HG02840 (cell line): Measurements from ENCODE around the gene TRAIP.

ENCODE experiments used
- ATAC-seq: cut with Tn5 transposase; IDR thresholded peaks from one replicate; pipeline ENCODE4 v1.9.1; 2021; ENCODE audit warnings: mild to moderate bottlenecking, moderate library complexity, moderate number of reproducible peaks; ENCODE audit not compliant: unreplicated experiment, low FRiP score

Gene TRAIP

DNA sequence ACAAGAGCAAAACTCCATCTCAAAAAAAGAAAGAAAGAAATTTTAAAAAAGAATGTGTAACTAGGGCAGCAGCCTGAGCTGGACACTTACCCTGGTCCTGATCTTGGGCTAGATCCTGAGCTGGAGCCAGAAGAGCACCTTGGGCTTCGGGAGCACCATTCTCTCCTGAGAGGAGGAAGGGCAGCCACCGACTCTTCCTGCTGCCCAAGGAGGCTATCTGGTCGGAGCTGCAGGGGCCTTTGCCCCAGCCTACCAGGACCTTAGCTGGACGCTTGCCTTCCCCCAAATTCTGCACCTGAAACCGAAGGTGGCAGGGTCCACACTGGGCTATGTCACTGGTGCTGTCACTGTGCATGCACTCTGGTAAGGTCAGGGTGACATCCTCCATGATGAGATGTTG lies 20.2 kb upstream of the TRAIP start:
- no peak for ATAC-seq

DNA sequence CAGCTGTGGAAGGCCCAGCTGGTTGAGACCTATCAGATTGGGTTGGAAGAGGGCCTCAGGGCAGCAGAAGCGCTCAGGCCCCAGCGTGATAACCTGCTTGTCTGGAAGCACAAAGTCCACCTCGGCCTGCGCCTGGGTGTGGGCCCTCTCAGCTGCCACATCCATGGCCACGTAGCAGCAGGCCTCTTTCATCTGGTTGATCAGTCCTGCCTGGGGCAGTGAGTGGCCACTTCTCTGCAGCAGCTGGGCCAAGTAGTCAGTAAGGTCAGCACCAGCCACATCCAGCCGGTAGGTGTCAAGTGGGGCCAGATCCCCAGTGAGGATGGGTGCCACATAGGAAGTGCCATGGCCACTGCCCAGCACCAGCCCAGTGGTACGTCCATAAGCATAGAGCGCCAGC lies 17.3 kb upstream of the TRAIP start:
- no peak for ATAC-seq

DNA sequence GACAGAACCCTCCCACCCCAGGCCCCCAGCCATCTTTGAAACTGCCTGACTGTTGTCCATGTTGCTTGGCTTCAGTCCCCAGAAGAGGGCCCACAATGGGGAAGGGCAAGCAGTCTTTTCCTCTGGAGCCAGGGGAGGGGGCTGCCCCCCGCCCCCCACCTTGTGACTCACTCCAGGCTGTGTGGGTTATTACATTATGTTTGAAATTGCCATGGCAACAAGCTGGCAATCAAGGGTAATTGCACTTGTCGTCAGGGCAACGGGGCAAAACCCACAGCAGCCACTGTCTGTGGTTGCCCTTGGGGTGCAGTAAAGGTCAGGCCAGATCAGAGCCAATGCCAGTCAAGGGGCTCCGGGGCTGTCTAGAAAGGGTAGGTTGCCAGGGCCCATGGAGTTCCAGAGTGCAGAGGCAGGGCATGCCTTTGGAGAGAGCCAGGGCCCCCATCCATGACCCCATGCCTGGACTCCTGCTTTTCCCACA lies 16.5 kb upstream of the TRAIP start:
- no peak for ATAC-seq

DNA sequence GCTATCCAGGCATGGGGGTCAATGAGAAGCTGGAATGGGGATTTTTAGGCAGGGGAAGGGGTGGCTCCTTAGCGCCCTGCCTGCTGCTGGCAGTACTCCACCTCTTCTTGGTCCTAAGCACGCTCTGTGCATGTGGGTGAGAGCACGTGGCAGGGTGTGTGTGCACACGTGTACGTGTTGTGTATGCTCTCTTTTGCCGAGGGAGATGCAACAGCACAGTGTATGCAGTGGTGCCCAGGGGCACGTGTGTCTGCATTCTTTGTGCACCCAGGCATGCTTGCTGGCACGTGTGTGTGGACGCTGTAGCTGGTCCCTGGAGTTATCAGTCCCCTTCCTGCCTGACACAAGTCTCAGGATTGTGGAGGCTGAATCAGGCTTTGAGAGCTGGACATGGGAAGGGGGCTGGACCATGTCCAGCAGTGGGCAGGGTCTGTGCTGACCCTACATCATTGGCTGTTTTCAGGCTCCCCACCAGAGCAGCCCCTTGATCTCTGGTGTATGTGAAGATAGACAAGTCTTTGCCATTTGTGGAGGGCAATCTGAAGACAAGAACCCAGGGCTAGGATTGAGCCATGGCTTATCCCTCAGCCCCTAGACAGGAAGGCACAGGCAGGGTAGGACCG lies 15.3 kb upstream of the TRAIP start:
- ATAC-seq: no peak

DNA sequence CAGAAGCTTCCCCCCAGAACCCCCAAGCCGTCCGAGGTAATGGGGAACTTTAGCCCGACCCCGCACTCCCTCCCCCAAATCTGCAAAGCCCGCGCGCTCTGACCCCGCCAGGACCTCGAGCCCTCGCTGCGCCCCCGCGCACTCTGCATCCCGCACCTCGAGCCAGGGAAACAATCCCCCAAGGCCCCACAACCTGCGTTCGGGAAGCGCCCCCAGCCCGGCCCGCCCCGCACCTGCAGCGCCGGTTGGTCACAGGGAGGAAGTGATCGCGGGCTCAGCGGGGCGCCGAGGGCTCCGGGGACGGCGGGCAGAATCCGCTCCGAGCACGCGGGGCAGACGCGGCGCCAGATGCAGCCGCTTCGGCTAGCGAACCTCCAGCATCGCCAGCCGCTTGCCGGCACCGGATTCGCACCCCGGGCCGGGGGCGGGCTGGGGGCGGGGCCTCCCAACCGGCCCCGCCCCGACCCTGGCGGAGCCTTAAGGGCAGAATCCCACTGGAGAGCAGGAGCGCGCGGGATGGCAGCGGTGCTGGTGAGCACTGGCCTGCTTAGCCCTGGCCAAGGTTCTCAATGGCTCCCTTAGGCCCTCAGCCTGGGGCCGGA lies 13.3 kb upstream of the TRAIP start, which contains the start of gene CAMKV:
CAMKV (minus strand) TSS at position 382 of the 602 bp plus-strand sequence. CDS start 7,518 bp downstream, outside the sequence.
- ATAC-seq: no peak

DNA sequence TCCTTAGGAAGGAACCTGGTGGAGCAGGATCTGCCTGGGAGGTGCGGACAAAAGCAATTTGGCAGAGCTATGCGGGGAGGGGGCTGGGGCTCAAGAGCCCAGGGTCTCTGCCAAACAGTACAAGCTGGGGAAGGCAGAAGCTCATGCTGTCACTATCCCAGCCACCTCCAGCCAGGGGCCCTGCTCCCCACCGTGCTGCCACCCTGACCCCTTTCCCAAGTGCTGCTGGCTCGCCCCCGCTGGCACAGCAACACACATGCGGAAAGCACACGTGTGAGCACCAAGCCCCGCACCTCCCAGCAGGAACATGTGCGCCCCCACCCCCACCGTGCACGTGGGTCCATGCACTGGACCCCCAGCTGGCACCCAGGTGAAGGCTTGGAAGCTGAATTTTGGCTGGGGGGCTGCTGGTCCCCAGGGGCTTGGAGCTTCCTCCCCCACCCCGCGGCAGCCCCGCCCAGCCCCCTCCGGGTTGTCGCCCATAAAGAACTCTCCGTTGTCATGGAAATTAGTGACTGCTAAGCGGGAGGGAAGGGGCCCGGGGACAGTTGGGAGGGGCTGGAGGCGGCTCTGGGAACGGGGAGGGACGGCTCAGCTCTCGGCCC lies 12.6 kb upstream of the TRAIP start:
- no peak for ATAC-seq

DNA sequence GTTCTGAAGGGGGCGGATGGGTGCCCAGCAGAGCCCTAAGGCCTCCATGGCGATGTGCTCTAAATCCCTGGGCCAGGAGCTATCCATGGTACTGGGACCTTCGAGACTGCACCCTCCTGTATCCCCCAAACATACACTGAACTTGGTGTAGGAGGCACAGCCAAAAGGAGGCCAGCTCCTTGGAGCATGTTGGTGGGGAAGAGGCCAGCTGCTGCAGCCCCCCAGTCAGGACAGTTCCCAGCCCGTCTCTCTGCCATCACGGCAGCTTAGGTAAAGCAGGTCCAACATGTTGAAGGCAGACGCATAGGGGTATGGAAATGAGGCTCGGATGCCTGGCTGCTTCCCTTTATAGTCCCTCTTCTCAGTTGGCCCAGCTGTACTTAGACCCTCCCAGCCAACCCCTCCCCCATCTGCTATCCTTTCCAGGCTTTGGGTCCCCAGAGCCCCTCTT lies 11.5 kb upstream of the TRAIP start:
- no peak for ATAC-seq

DNA sequence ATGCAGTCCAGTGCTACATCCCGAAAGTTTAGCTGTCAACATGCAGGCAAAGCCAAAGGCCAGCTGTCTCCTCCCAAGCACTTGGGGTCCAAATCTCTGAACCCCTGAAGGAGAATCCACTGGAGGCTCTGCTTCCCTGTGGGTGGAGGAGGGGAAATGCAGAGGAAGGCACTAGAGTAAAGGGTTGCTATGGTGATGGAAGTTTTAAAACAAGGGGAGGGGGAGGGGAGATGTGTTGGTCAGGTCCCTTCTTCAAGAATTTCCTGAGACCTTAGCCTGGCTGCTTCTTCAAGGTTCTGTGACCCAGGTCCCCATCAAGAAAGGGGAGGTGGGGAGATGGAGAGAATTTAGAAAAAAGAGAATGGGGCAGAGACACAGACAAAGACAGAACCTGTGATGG lies 11.0 kb upstream of the TRAIP start:
- no peak for ATAC-seq

DNA sequence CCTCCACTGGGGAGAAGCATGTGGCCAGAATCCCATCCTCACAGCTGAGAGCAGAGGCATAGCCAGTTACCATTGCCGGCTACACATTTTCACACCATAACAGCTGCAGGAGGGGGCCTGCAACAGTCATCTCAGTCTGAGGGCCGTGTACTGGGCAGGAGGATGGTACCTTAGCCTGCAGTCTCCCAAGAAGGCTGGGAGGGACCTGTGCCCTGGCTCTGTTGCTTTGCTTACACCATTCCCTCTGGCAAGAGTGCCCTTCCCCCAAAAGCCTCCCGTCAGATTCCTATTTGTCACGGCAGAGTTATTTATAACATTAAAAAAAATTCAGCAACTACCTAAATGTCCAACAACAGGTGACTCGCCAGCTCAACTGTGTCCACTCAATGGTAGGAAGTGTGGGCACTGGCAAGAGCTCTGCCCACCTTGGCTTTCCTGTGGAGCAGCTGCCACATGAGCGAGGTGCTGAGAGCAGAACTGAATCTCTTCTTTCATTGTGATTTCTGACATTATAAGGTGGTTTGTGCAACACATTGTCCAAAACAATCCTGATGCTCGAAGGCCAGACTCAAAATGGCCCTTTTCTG lies 8.9 kb upstream of the TRAIP start:
- no peak for ATAC-seq

DNA sequence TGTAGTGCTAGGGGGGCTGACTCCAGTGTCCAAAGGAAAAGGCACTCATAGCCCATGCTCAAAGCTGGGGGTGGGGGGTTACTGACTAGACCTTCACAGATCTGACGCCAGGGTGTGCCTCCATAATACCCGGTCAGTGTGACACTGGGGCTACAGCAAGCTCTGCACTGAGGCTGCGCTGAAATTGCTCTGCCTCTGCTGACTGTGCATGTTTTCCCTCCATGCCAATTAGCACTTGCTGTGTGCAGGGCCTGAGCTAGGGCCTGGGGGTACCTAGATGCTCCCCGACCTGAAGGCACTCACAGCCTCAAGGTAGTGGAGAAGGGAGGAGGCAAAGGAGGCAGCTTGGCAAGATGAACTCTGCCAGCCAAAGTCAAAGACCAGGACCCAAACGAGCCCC lies 8.1 kb upstream of the TRAIP start:
- ATAC-seq: no peak

DNA sequence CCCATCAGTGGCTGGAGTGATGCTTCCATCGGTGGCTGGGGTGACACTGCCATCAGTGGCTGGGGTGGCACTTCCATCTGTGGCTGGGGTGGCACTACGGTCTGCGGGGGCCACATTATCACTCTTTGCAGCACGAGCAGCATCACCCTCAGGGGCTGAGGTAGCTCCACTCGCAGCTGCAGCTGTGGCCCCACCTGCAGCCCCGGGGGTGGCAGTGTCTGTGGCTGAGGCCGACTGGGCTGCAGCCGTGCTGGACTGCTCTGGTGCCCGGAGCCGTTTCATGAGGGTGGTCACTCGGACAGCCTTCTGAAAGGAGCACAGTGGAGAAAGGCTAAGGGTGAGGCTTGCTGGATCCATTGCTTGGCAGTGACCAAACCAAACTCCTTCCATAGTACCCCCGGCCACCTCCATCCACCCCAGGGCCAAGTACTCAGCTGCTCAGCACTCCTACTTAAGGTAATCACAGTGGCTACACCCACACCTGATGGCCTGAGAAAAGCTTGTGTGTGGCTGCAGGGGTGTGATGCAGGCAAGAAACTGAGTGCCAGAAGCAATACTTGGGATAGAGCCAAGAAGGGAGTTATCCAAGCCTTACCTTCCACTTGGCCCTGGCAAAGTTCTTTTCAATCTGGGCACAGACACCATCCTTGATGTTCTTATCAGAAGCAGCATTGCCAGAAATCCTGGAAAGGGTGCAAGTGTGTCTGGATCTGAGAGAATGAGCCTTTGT lies 3.4 kb upstream of the TRAIP start:
- ATAC-seq: no peak

DNA sequence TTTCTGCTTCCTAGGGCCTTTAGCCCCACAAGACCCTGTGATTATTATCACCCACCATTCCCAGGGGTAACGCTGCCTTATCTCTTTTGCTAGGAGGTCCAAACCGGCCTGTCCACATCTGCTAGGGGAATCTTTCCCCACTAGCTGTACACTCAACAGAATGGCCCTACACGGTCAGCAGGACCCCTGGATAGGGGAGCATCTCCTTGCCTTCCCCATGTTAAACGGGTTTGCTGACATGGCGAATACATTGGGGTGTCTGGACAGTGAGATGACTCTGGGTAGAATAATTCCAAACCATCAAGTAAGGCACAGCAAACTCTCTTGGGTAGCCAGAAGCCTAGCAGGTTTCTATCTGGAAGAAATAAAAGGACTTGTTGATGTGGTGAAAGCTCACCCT lies 702 bp downstream of the TRAIP start:
- ATAC-seq: no peak

DNA sequence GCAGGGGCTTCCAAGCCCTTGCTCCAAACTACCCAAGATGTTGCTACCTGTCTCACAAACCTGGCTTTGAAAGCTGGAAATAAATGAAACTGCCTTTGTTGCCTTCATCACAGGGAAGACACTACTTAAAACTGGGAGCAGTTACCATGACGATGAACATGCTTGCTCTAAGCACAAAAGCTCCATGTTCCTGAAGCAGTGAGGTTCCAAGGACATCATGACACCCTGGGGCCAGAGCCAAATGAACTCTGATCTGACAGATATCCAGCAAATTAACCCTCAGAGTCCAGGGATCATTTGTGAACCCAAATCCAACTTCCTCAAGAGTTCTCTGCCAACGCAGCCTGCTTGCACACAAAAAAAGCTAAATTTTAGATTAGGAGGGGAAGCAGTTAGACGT lies 10.7 kb downstream of the TRAIP start:
- ATAC-seq: no peak

DNA sequence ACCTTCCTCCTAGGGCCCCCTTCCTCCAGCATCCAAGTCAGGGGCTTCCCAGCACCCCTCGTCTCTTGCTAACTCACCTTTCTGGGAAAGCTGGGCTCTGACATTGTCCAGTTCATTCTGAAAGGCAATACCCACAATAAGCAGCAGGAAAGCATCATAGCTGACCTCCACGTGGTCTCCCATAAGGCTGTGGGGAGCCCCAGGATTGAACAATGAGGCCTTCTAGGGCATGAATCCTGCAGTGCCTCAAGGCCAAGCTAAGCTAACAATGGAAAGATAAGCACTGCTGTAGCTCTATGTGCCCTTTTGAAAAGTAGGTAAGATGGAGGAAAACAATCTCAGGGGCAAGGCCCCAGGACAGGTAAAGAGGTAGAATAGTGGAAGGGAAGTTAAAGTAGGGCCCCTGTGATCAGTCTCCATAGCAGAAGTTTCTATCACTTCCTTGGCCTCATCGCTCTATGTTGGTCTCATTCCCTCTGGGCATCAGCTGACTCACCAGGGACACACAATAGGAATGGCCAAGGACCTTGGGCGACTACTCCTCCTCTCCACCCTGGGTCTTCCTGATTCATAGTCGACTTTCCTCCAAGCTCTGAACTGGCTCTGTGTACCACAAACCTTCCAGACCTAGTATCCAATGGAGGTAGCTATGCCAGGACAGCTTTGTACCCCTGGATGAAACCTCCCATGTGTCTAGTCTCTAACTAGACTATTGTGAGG lies 11.7 kb downstream of the TRAIP start:
- no peak for ATAC-seq

DNA sequence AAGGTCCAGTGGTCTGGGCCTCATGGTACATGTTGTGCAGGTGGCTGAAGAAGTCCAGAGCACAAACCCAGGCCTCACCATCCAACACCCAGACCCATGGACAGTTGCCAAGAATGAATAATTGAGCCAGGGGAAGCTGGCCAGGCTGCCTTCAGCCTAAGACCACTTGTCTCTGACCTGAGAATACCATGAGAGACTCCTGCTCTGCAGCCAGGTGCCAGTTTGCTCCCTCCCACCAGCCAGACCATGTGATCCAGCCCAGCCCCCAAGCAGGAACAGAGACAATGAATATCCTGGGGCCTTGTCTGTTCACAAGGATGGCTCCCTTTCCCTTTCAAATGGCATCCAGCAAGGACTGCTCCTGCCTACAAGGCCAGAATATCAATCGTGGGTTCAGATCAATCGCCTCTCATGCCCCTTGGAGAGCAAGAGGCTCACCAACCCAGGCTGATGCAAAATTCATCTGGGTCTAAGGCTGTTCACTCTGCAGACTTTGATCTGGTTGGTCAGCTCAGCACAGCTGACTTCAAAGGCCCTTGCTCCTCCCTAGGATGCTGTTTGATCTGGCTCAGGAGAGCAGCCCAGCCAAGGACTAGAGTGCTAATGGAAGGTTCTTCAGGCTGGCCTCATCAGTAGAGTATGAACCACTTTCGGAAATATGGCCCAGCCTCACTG lies 13.4 kb downstream of the TRAIP start:
- no peak for ATAC-seq

DNA sequence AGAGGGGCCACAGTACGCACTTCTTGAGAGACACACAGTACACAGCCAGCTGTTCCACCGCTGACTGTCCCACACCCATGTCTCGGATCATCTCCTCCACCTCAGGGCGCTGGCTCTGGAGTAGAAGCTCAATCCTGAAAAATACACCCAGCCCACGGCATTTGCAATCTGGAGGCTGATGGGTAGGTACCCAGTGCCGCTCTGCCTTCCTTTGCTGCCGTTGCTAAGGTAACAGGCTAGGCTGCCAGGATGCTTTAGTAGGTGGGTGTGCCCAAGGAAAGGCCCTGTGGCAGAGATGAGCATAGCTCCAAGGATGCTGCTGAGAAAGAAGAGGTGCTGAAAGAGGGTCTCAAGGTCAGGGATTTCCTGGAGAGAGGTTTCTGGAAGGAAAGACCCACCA lies 14.6 kb downstream of the TRAIP start:
- no peak for ATAC-seq

DNA sequence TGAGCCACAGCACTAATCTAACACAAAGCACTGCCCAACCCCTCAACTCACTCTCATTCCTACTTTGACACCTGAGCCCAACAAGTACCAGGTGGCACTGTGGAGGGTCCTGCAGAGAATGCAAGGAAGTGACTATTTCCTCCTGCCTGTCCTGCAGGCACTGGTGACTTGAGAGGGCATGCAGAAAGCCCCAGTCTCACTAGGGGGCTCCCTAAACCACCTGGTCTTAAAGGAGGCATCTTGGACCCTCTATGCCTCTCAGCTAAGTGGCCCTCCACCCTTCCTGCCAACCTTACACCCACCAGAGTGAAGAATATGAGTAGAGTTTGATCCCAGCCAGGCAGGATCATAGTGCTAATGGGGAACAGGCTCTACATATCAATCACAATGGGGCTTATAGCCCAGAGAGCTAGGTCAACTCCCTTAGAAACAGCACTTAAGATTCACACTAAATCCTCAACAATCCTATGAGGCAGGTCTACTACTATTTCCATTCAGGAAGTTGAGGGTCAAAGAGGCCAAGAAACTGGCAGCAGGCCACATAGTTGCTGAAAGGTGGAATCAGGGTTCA lies 15.2 kb downstream of the TRAIP start:
- no peak for ATAC-seq

DNA sequence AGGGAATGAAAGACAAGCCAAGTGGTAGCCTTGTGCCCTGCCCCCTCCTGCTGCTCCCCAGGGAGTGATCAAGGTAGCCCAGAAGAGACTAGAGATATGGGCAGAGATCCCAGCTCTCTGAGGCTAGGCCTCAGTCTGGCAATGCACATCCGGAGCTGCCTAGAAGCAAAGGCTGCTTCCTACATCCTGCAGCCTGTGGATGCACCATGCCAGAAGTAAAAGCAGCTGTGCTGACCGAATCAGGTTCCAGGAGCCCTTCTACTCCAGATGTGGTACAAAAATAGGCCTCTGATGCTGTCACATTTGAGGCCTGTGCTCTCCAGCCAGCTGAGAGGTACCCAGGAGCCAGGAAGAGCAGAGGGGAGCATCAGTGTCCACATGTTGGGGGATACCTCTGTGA lies 16.0 kb downstream of the TRAIP start:
- no peak for ATAC-seq

DNA sequence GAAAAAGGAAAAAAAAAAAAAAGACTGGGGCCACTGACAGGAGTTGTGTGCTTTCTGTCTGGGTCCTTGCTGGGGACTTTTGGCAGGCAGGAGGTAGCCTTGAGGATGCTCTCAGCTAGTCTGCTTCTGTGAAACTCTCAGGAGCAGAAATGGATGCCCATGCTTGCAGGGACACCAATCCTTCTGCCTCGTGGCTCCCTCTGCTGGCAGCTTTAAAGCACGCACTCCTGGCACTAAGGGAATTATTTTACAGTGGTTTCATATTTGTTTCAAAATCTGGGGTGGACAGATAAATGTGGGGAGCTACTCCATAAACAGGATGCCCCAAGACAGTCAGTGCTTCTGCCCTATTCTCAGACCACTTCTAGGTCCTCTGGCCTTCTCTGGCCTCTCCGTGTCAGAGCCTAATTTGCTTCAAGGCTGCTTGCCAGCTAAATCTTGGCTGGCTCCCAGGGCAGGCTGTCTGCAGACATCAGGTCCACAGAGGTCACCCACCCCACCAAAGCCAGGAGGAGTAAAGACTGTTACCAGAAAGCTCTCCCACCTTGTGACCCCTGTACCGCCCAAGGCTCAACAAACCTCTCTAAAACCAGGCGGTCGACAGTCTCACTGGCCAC lies 17.1 kb downstream of the TRAIP start:
- no peak for ATAC-seq
